NCI-H146 (cell line): Measurements from ENCODE around the gene TDRD12.
"Not testable (repeated sequence)": the region's sequence is repeated elsewhere in the genome, so short reads cannot be mapped to it uniquely, and the experiment has no call there.

Source experiments
- DNase-seq: peaks from one replicate; lab custom pipeline; 2025; lab: John Stamatoyannopoulos, UW

The TDRD12 gene

GRCh38 chr19:32692727-32693061 is 26.9 kb upstream of the TDRD12 start:
- no peak for DNase-seq

GRCh38 chr19:32693151-32694108 is 26.1 kb upstream of the TDRD12 start:
- DNase-seq = not testable (repeated sequence)

GRCh38 chr19:32694316-32694715 is 25.3 kb upstream of the TDRD12 start:
- DNase-seq = not testable (repeated sequence)

GRCh38 chr19:32694851-32695250 is 24.7 kb upstream of the TDRD12 start:
- DNase-seq = not testable (repeated sequence)

GRCh38 chr19:32695506-32695905 is 24.1 kb upstream of the TDRD12 start:
- DNase-seq = not testable (repeated sequence)

GRCh38 chr19:32696771-32697170 is 22.8 kb upstream of the TDRD12 start:
- not testable (repeated sequence) for DNase-seq

- DNase-seq = not testable (repeated sequence)
Observed at GRCh38 chr19:32700129-32700528, 19.4 kb upstream of the TDRD12 start.

- DNase-seq = peak; percentile 92
Observed at GRCh38 chr19:32702010-32702409, 17.6 kb upstream of the TDRD12 start.

GRCh38 chr19:32704006-32704405 is 15.6 kb upstream of the TDRD12 start:
- not testable (repeated sequence) for DNase-seq

GRCh38 chr19:32708457-32708856 is 11.1 kb upstream of the TDRD12 start:
- no peak for DNase-seq

GRCh38 chr19:32709032-32709431 is 10.5 kb upstream of the TDRD12 start:
- DNase-seq = no peak

GRCh38 chr19:32711747-32712146 is 7.8 kb upstream of the TDRD12 start:
- DNase-seq = no peak

- DNase-seq = not testable (repeated sequence)
Observed at GRCh38 chr19:32716203-32716602, 3.4 kb upstream of the TDRD12 start.

GRCh38 chr19:32717496-32717895 is 2.1 kb upstream of the TDRD12 start:
- DNase-seq = no peak

- DNase-seq = no peak
Observed at GRCh38 chr19:32718286-32718685, 1.3 kb upstream of the TDRD12 start.

GRCh38 chr19:32720216-32720935 is 809 bp downstream of the TDRD12 start:
- no peak for DNase-seq

- no peak for DNase-seq
Observed at GRCh38 chr19:32720936-32721250, 1.3 kb downstream of the TDRD12 start.

GRCh38 chr19:32735936-32736335 is 16.4 kb downstream of the TDRD12 start:
- no peak for DNase-seq

- no peak for DNase-seq
Observed at GRCh38 chr19:32743021-32743420, 23.5 kb downstream of the TDRD12 start.

GRCh38 chr19:32743447-32743846 is 23.9 kb downstream of the TDRD12 start:
- no peak for DNase-seq

- DNase-seq = no peak
Observed at GRCh38 chr19:32744555-32745325, 25.2 kb downstream of the TDRD12 start.

- not testable (repeated sequence) for DNase-seq
Observed at GRCh38 chr19:32745594-32746251, 26.2 kb downstream of the TDRD12 start.
